Neural cell (in vitro differentiated cells): ENCODE results near the gene KIF24.

Experiments
- CTCF ChIP-seq: fragments of 450-650 bp; IDR thresholded peaks from 2 replicates; pipeline ENCODE4 v1.5.1; 2014; ENCODE audit warnings: antibody characterized with exemption, mild to moderate bottlenecking, moderate library complexity; ENCODE audit not compliant: poor library complexity, severe bottlenecking
- POLR2AphosphoS5 ChIP-seq: IDR thresholded peaks from 2 replicates; pipeline ENCODE4 v1.6.1; 2012

DNA sequence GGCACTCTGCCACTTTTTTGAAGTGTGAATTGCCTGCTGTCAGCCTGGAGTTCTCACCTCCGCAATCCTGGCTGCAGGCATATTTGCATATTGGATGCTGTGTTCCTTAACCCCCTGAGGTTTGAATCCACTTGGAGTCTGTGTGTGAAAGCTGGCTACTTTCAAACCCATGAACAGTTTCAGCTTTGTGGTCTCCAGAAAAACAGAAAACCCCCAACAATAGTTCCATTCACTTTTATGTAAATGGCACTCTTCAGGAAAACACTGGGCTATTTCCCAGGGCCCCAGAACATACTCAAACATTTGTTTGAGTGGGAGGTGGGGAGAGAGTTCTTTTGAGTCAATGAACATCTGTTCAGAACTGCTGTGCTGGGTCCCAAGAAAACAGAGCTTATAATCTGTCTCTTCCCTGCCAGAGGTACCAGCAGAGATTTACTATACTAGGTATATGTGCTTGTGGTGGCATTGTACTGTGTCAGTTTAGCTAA is 5.3 kb upstream of the KIF24 start:
- no peak for TF ChIP-seq CTCF
- TF ChIP-seq POLR2AphosphoS5: no peak
